Subcutaneous abdominal adipose tissue (tissue), 5 donors: Measurements from ENCODE around the gene PNPLA6.

Experiments used
- H3K27ac ChIP-seq: one replicate; pipeline ENCODE4 v1.7.0; 2013; ENCODE audit warnings: low read depth, mild to moderate bottlenecking, inconsistent platforms, low read length, moderate library complexity
- H3K27me3 ChIP-seq, 5 donors: one replicate each; pipeline ENCODE4 v1.7.0; 2013; ENCODE audit warnings: low read length in 5 of 5, inconsistent platforms in 1 of 5; ENCODE audit not compliant: control insufficient read depth in 5 of 5, insufficient read depth in 4 of 5
- H3K36me3 ChIP-seq, 5 donors: one replicate each; pipeline ENCODE4 v1.7.0; 2013; ENCODE audit warnings: low read length in 5 of 5; ENCODE audit not compliant: control insufficient read depth in 5 of 5, insufficient read depth in 5 of 5
- H3K4me1 ChIP-seq, 5 donors: one replicate each; pipeline ENCODE4 v1.7.0; 2013; ENCODE audit warnings: low read length in 5 of 5, mild to moderate bottlenecking in 3 of 5, moderate library complexity in 1 of 5; ENCODE audit not compliant: control insufficient read depth in 5 of 5, insufficient read depth in 5 of 5
- H3K4me3 ChIP-seq, 5 donors: one replicate each; pipeline ENCODE4 v1.7.0; 2013; ENCODE audit warnings: low read length in 5 of 5, low read depth in 1 of 5
- H3K9ac ChIP-seq, 5 donors: one replicate each; pipeline ENCODE4 v1.7.0; 2013; ENCODE audit warnings: low read length in 5 of 5, mild to moderate bottlenecking in 4 of 5, moderate library complexity in 3 of 5
- H3K9me3 ChIP-seq, 5 donors: one replicate each; pipeline ENCODE4 v1.7.0; 2013; ENCODE audit warnings: low read length in 5 of 5; ENCODE audit not compliant: control insufficient read depth in 5 of 5
- donor health status: healthy.
- donor health status: healthy.
- donor health status: healthy.
- donor health status: healthy.
- donor health status: healthy.

Gene PNPLA6

DNA sequence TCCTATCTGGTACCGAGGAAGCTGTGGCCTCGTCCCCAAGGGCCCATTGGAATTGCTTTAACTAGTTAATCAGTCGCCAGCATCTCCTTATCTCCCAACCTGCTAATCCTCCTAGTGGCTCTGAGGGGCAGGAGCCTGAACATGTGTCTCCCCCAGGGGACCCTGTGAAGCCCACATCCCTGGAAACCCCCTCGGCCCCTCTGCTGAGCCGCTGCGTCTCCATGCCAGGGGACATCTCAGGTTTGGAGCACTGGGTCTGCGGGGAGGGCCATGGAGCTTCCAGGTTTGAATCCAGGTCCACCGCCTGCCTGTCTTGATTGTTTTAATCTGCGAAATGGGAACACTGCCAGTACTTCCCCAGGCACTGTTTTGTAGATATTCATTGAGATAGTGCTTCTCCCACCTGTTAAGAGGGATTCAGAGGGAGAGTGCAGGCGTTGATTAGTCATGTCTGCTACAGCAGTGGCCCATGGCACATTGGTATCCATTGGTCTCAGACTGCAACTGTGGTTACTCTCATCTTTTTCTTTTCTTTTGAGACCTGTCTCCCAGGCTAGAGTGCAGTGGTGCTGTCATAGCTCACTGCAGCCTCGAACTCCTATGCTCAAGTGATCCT lies 6.4 kb downstream of the PNPLA6 start:
- H3K36me3 ChIP-seq, result peaks cover 0 to 65% (median 50%) of the 10 kb centered on the region in 5 donors
- H3K27me3 ChIP-seq, result no peaks in the 10 kb centered on the region
- peaks cover 0 to 7% (median 0%) of the 10 kb centered on the region in 5 donors for H3K4me1 ChIP-seq
- no peak overlapping the region for H3K27ac ChIP-seq
- no peaks in the 10 kb centered on the region for H3K9me3 ChIP-seq
- no peak overlapping the region for H3K9ac ChIP-seq
- no peak overlapping the region for H3K4me3 ChIP-seq

DNA sequence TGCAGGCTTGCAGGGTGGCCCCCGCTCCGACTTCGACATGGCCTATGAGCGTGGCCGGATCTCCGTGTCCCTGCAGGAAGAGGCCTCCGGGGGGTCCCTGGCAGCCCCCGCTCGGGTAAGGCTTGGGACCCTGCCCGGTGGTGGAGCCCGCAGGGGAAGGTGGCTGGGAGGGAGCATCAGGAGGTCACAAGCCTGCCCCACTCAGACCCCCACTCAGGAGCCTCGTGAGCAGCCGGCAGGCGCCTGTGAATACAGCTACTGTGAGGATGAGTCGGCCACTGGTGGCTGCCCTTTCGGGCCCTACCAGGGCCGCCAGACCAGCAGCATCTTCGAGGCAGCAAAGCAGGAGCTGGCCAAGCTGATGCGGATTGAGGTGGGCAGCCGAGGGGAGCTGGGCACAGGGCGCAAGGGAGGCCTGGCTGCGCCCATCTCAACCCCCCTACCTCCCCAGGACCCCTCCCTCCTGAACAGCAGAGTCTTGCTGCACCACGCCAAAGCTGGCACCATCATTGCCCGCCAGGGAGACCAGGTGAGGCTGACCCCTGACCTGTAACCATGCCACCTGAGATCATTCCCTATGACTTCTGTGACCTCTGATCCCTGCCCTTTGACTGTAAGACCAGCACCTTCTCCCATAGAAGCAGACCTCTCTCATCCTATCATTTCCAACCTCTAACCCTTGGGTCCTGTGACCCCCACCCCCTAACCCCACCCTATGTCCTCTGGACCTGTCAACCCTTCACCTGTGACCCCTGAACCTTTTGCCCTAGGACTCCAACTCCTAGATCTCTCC lies 7.2 kb downstream of the PNPLA6 start:
- no peak overlapping the region for H3K4me3 ChIP-seq
- no peaks in the 10 kb centered on the region for H3K27me3 ChIP-seq
- H3K9me3 ChIP-seq, result no peaks in the 10 kb centered on the region
- peaks cover 0 to 7% (median 0%) of the 10 kb centered on the region in 5 donors for H3K4me1 ChIP-seq
- H3K27ac ChIP-seq, result peak overlapping the region; percentile 42
- H3K9ac ChIP-seq, result no peak overlapping the region
- H3K36me3 ChIP-seq, result peaks cover 0 to 71% (median 47%) of the 10 kb centered on the region in 5 donors

DNA sequence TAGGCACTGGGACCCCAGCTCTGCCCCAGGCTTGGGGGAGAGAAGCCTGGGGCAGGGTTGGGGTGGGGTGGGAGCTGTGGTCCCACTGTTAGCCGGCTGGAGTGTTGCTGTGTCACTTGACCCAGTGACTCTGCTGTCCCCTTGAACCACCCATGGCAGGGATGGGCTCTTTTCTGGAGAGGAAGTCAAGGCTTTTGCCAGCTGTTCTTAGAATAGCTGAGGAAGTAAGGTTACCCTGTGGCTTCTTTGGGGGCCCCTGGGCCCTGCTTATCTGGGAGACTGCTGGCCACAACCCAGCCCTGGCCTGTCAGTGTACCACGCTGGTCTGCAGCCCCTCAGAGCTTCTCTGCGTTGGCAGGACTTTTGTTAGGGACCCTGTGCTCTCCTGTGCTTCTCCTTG lies 9.1 kb downstream of the PNPLA6 start:
- Histone ChIP-seq H3K9ac (no peak overlapping the region), H3K4me3 (no peak overlapping the region), H3K9me3 (no peaks in the 10 kb centered on the region), H3K27me3 (no peaks in the 10 kb centered on the region), H3K4me1 (peaks cover 0 to 7% (median 0%) of the 10 kb centered on the region in 5 donors), H3K27ac (peak overlapping the region; percentile 27), H3K36me3 (peaks cover 0 to 58% (median 41%) of the 10 kb centered on the region in 5 donors)

DNA sequence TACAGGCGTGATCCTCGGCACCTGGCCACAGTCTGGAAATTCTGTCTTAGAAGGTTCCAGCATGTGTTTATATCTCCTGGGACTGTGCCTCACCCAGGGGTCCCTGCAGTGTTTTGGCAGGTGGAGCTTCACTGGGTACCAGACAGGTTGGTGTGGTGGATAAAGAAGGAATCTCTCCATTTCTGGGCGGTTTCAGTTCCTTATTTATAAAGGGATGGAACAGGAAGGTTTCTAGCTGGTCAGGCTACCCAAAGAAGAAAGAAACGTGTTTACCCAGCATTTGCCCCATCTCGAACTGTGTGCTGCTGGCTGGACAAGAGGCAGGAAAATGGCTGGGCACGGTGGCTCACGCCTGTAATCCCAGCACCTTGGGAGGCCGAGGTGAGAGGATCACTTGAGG lies 9.8 kb downstream of the PNPLA6 start:
- H3K36me3 ChIP-seq, result peaks cover 0 to 58% (median 43%) of the 10 kb centered on the region in 5 donors
- H3K27ac ChIP-seq, result no peak overlapping the region
- H3K9ac ChIP-seq, result no peak overlapping the region
- peaks cover 0 to 7% (median 0%) of the 10 kb centered on the region in 5 donors for H3K4me1 ChIP-seq
- no peak overlapping the region for H3K4me3 ChIP-seq
- no peaks in the 10 kb centered on the region for H3K9me3 ChIP-seq
- H3K27me3 ChIP-seq, result no peaks in the 10 kb centered on the region

DNA sequence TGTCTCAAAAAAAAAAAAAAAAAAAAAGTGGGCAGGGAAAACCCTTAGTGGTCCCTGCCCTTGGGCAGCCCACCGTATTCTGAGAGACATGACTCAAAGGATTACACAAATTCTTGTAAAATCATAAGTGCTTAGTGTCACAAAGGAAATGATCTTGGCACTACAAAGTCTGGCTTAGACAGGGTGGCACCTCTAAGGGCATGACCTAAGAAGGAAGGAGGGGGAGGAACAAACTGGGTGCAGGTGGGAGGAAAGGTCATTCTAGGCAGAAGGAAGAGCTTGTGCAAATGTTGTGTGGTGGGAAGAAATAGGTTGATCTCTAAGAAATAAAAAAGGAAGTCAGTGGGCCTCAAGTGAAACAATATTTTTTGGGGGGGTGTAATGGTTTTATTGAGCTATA lies 10.4 kb downstream of the PNPLA6 start:
- Histone ChIP-seq H3K27me3 (no peaks in the 10 kb centered on the region), H3K36me3 (peaks cover 0 to 58% (median 42%) of the 10 kb centered on the region in 5 donors), H3K27ac (no peak overlapping the region), H3K4me1 (peaks cover 0 to 7% (median 0%) of the 10 kb centered on the region in 5 donors), H3K4me3 (no peak overlapping the region), H3K9me3 (no peaks in the 10 kb centered on the region), H3K9ac (no peak overlapping the region)

DNA sequence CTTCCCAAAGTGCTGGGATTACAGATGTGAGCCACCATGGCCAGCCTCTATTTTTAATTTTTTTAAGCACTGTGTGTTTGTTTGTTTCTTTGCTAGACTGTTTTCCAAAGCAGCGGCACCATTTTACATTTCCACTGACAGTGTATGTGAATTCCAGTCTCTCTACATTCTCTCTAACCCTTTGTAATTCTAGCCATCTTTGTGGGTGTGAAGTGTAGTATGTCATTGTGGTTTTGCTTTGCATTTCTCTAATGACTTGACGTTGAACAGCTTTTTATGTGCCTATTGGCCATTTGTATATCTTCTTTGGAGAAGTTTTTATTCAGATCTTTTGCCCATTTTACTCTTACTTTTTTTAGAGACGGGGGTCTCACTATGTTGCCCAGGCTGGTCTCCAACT lies 11.6 kb downstream of the PNPLA6 start:
- Histone ChIP-seq H3K36me3 (peaks cover 0 to 55% (median 30%) of the 10 kb centered on the region in 5 donors), H3K9ac (no peak overlapping the region), H3K9me3 (no peaks in the 10 kb centered on the region), H3K4me1 (peaks cover 0 to 12% (median 3%) of the 10 kb centered on the region in 5 donors), H3K27ac (no peak overlapping the region), H3K4me3 (no peak overlapping the region), H3K27me3 (no peaks in the 10 kb centered on the region)

DNA sequence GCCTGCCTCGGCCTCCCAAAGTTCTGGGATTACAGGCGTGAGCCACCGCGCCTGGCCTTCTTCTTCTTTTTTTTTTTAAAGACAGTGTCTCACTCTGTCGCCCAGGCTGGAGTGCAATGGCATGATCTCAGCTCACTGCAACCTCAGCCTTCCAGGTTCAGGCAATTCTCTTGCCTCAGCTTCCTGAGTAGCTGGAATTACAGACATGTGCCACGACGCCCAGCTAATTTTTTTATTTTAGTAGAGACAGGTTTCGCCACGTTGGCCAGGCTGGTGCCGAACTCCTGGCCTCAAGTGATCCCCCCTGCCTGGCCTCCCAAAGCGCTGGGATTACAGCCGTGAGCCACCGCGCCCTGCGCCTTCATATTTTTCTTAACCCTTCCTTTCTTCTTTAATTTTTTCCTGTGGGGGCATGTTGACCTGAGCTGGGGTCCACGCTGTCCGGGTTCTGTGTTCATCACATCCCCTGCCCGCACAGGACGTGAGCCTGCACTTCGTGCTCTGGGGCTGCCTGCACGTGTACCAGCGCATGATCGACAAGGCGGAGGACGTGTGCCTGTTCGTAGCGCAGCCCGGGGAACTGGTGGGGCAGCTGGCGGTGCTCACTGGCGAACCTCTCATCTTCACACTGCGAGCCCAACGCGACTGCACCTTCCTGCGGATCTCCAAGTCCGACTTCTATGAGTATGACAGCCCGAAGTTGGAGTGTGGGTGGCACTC lies 14.1 kb downstream of the PNPLA6 start:
- Histone ChIP-seq H3K27ac (no peak overlapping the region), H3K4me3 (no peak overlapping the region), H3K36me3 (peaks cover 0 to 55% (median 31%) of the 10 kb centered on the region in 5 donors), H3K9me3 (no peaks in the 10 kb centered on the region), H3K9ac (no peak overlapping the region), H3K4me1 (peaks cover 0 to 9% (median 3%) of the 10 kb centered on the region in 5 donors), H3K27me3 (no peaks in the 10 kb centered on the region)

DNA sequence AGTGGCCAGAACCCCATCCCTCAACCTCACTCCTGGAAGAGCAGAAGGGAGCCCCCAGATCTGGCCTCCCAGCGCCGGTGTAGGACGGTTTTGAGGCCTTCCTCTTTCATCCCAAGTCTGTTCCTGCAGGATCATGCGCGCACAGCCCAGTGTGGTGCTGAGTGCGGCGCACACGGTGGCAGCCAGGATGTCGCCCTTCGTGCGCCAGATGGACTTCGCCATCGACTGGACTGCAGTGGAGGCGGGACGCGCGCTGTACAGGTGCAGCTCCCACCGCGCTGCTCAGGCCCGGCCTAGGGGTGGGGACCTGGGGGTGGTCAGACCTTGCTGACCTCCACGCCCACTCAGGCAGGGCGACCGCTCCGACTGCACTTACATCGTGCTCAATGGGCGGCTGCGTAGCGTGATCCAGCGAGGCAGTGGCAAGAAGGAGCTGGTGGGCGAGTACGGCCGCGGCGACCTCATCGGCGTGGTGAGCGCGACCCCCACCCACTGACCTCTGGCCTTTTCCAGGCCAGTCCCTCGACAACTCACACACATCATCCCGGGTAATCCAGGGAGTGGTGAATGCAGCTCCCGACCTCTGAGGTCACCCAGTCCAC lies 14.8 kb downstream of the PNPLA6 start:
- no peaks in the 10 kb centered on the region for H3K9me3 ChIP-seq
- H3K4me1 ChIP-seq, result peaks cover 0 to 7% (median 3%) of the 10 kb centered on the region in 5 donors
- peaks cover 0 to 54% (median 32%) of the 10 kb centered on the region in 5 donors for H3K36me3 ChIP-seq
- no peak overlapping the region for H3K4me3 ChIP-seq
- H3K9ac ChIP-seq, result no peak overlapping the region
- H3K27ac ChIP-seq, result no peak overlapping the region
- H3K27me3 ChIP-seq, result no peaks in the 10 kb centered on the region

DNA sequence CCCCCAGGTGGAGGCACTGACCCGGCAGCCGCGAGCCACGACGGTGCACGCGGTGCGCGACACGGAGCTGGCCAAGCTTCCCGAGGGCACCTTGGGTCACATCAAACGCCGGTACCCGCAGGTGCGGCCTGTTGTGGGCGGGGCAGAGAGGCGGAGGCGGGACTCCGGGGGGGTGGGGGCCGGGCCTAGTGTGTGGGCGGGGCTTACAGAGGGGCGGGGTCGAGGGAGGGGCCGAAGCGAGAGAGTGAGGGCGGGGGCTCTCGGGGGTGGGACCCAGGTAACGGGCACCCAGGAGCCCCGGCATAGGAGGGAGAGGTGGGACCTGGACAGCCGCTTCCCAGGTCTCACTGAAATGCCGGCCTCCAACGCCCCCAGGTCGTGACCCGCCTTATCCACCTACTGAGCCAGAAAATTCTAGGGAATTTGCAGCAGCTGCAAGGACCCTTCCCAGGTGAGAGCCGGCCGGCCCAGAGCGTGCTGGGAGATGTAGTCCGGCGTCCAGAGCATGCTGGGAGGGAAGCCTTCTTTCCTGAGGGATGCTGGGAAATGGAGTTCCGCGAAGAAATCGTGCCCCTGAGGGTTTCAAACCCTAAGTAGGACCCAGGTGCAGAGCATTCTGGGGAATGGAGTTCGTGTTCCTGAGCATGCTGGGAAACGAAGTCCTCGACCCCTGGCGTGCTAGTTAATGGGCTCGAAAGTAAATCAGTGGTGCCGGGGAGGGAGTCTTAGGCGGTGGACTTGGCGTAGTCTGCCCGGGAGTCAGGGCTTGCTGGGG lies 15.7 kb downstream of the PNPLA6 start:
- H3K9me3 ChIP-seq, result no peaks in the 10 kb centered on the region
- H3K9ac ChIP-seq, result no peak overlapping the region
- peak overlapping the region in 2 of 5 donors; percentile 15 to 37 for H3K4me3 ChIP-seq
- no peak overlapping the region for H3K27ac ChIP-seq
- peaks cover 0 to 60% (median 38%) of the 10 kb centered on the region in 5 donors for H3K36me3 ChIP-seq
- peaks cover 0 to 5% (median 3%) of the 10 kb centered on the region in 5 donors for H3K4me1 ChIP-seq
- no peaks in the 10 kb centered on the region for H3K27me3 ChIP-seq
